ENCODE data around the gene CLCN1. TPM values are rescaled to one million over a fixed set of nuclear protein-coding genes. Genes with fewer than 3 reads are reported as not detected.

CLCN1 gene
- total and polyA plus RNA-seq, 2 of the 4 experiments (the other 2 are of a cell fraction): not detected

DNA sequence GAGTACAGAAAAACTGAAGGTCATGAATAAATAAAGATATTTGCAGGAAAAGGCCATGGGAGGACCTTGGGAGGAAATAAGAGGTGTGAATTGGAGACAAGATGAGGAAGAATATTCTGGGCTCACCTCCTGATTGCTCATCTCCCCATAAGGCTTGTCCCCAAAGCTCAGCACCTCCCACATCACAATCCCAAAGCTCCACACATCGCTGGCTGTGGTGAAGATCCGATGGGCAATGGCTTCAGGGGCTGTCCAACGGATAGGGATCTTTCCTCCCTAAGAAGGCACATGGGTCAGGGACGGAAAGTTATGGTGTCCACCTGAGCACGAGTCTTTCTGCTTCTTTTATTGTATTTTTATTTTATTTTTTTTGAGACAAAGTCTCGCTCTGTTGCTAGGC, 78.2 kb downstream of the CLCN1 start:
- H2AK9ac ChIP-seq (replicated peaks; ENCODE audit: low read depth, low read length, poor library complexity): no peak overlapping the region
- dilution Hi-C loops (cut with HindIII; ENCODE audit: low sequenced_read_pairs, unreplicated experiment) (no loop called here), in situ Hi-C loops (cut with MboI; ENCODE audit: low sequenced_read_pairs) (no loop called here), intact Hi-C loops (cut with micrococcal nuclease) (loop anchor here (5.0 kb wide), 1 partner anchor 98 kb away; no protein-coding TSS in a partner anchor)
- H3K23ac ChIP-seq (ENCODE audit: low read depth, low read length): no peak overlapping the region
- peaks cover 3% of the 10 kb centered on the region; the same call in 1 of the 2 replicates for H3K27me3 ChIP-seq (ENCODE audit: control insufficient read depth, insufficient read depth, low read length)
- no peak overlapping the region for H3K56ac ChIP-seq (ENCODE audit: extremely low read depth, insufficient read depth, low read length)
- WGBS, 2 experiments (ENCODE audit: extremely low coverage in 2 of 2, insufficient read length in 1 of 2): 100% methylated on average over 2 of the region's 6 CpGs; no CpG with 5 or more reads in 1 of the 2 experiments
- no peak overlapping the region for H3K14ac ChIP-seq (replicated peaks; ENCODE audit: low read depth, low read length)
- peaks cover 13 to 35% of the 10 kb centered on the region in 2 experiments; a peak in 3 of 4 replicates for H3K79me1 ChIP-seq (ENCODE audit: low read depth in 1 of 2, low read length in 2 of 2)
- CTCF ChIA-PET: interaction anchor here (0.5 kb wide), 1 partner anchor 41 kb away, joined by 3 read pairs; no protein-coding TSS in a partner anchor
- H3K9me1 ChIP-seq (ENCODE audit: insufficient read depth, low read length): peaks cover 30% of the 10 kb centered on the region
- no peak overlapping the region for H2BK5ac ChIP-seq (ENCODE audit: low read depth, low read length, poor library complexity, severe bottlenecking)
- no peak overlapping the region for H2BK120ac ChIP-seq (ENCODE audit: low read depth, low read length)
- H4K20me1 ChIP-seq (ENCODE audit: insufficient read depth, low read length): peaks cover 51% of the 10 kb centered on the region
- H2AK5ac ChIP-seq (ENCODE audit: low read depth, low read length): no peak overlapping the region
- no peak overlapping the region for H2BK20ac ChIP-seq (ENCODE audit: low read depth, low read length)
- no peak overlapping the region for H4K8ac ChIP-seq (ENCODE audit: low read depth in 2 of 2, low read length in 2 of 2)
- H4K5ac ChIP-seq (ENCODE audit: low read depth, low read length): no peak overlapping the region
- H4K91ac ChIP-seq (ENCODE audit: insufficient read depth, low read depth, low read length): no peak overlapping the region
- DNase-seq (no peak), ATAC-seq (ENCODE audit: low read depth) (no peak)
- no peaks in the 10 kb centered on the region for H3K9me3 ChIP-seq (ENCODE audit: control insufficient read depth, insufficient read depth, low read length)
- H3K4me3 ChIP-seq (ENCODE audit: insufficient read depth, low read depth, low read length): no peak overlapping the region
- no TSS peak for BruUV-seq (replicated peaks)
- peaks cover 38% of the 10 kb centered on the region for H3K36me3 ChIP-seq (ENCODE audit: control insufficient read depth, insufficient read depth, low read length)
- H3K4me2 ChIP-seq (ENCODE audit: low read depth, low read length): no peak overlapping the region
- H3K4ac ChIP-seq (ENCODE audit: low read depth, low read length): no peak overlapping the region
- no peak overlapping the region for H3K27ac ChIP-seq (ENCODE audit: insufficient read depth, low read length)
- H2BK15ac ChIP-seq (ENCODE audit: low read depth, low read length): no peak overlapping the region
- H2AFZ ChIP-seq (replicated peaks; ENCODE audit: low read length, poor library complexity): no peak overlapping the region
- H3K9ac ChIP-seq (ENCODE audit: low read depth, low read length): no peak overlapping the region
- no peak overlapping the region for H3K18ac ChIP-seq (ENCODE audit: low read depth, low read length)
- POLR2A ChIA-PET (ENCODE audit: unreplicated experiment): interaction anchor here (1.7 kb wide), 1 partner anchor 10 kb away, joined by 5 read pairs; no protein-coding TSS in a partner anchor
- peaks cover 36% of the 10 kb centered on the region for H3K4me1 ChIP-seq (ENCODE audit: control insufficient read depth, insufficient read depth, low read length)
- no peak for TF ChIP-seq MAFK (IDR thresholded peaks at IDR 0.05; ENCODE audit: low read depth, low read length)
- TF ChIP-seq BHLHE40 (IDR thresholded peaks at IDR 0.05; ENCODE audit: low read depth, low read length): no peak
- TF ChIP-seq RCOR1 (IDR thresholded peaks at IDR 0.05; ENCODE audit: insufficient replicate concordance, low read length): no peak
- TF ChIP-seq SMC3 (IDR thresholded peaks at IDR 0.05; ENCODE audit: low read depth, low read length): no peak
- no peak for TF ChIP-seq MAZ (IDR thresholded peaks at IDR 0.05; ENCODE audit: borderline replicate concordance, low read depth, low read length)
- no peak for TF ChIP-seq NFE2L2 (IDR thresholded peaks at IDR 0.05; ENCODE audit: low read depth, low read length)
- TF ChIP-seq, protein P1, sequence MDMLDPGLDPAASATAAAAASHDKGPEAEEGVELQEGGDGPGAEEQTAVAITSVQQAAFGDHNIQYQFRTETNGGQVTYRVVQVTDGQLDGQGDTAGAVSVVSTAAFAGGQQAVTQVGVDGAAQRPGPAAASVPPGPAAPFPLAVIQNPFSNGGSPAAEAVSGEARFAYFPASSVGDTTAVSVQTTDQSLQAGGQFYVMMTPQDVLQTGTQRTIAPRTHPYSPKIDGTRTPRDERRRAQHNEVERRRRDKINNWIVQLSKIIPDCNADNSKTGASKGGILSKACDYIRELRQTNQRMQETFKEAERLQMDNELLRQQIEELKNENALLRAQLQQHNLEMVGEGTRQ (IDR thresholded peaks at IDR 0.05; ENCODE audit: low read depth, low read length): no peak
- TF ChIP-seq CHD1 (IDR thresholded peaks at IDR 0.05; ENCODE audit: low read depth, low read length): no peak
- no peak for TF ChIP-seq MXI1 (IDR thresholded peaks at IDR 0.05; ENCODE audit: borderline replicate concordance, low read depth, low read length)
- no peak for TF ChIP-seq RFX5 (IDR thresholded peaks at IDR 0.05; ENCODE audit: low read depth, low read length)

Measured in IMR-90 (cell line).